Tibial artery (tissue), 4 donors: ENCODE measurements around the gene CD63.

Experiments
- DNase-seq, 2 donors: peaks; one replicate each; pipeline ENCODE4 v3.0.0-alpha.2; 2019
- H3K27ac ChIP-seq, 2 donors: fragments of 200-600 bp; sonication (generic) in 1 of 2; 1 replicate in 1 of 2; 2 replicates in 1 of 2; pipeline ENCODE4 v1.5.1; 2018 to 2019; ENCODE audit warnings: mild to moderate bottlenecking in 1 of 2
- H3K27me3 ChIP-seq, 2 donors: fragments of 200-600 bp; sonication (generic) in 1 of 2; one replicate each; pipeline versions ENCODE4 v1.5.1 to v1.6.0; 2016 to 2019
- H3K36me3 ChIP-seq, 3 donors: fragments of 200-600 bp; sonication (generic) in 2 of 3; one replicate each; pipeline ENCODE4 v1.5.1; 2016 to 2019; ENCODE audit warnings: mild to moderate bottlenecking in 2 of 3
- H3K4me1 ChIP-seq, 4 donors: fragments of 200-600 bp; sonication (generic) in 2 of 4; 1 replicate in 3 of 4; 2 replicates in 1 of 4; pipeline ENCODE4 v1.5.1; 2016 to 2019
- H3K4me3 ChIP-seq, 2 donors: fragments of 200-600 bp; sonication (generic) in 1 of 2; 1 replicate in 1 of 2; 2 replicates in 1 of 2; pipeline ENCODE4 v1.5.1; 2018 to 2019; ENCODE audit warnings: mild to moderate bottlenecking in 2 of 2
- H3K9me3 ChIP-seq, 3 donors: fragments of 200-600 bp; sonication (generic) in 1 of 3; one replicate each; pipeline ENCODE4 v1.5.1; 2016 to 2019
- intact Hi-C: fragments of 100-400 bp; cut with DNase I; formaldehyde crosslinking; loops from one replicate; pipeline ENCODE4 v1.15.0; 2023; ENCODE audit warnings: low total_unique reads
- TF ChIP-seq, protein P1 (sequence below), 2 experiments: fragments of 200-600 bp in 1 of 2; fragments of 450-650 bp in 1 of 2; IDR thresholded peaks; one replicate each; pipeline ENCODE4 v1.5.1; 2017 to 2019; ENCODE audit warnings: antibody characterized with exemption in 2 of 2, mild to moderate bottlenecking in 1 of 2, moderate library complexity in 1 of 2

The CD63 gene

GRCh38 chr12:55696141-55696540 is 32.7 kb downstream of the CD63 start:
- Histone ChIP-seq H3K36me3 (peaks cover 70 to 90% (median 84%) of the 10 kb centered on the region in 3 donors), H3K4me1 (peaks cover 0 to 29% (median 15%) of the 10 kb centered on the region in 4 donors), H3K4me3 (no peak overlapping the region), H3K27me3 (no peaks in the 10 kb centered on the region), H3K27ac (peak overlapping the region in 1 of 2 donors; percentile 16), H3K9me3 (no peaks in the 10 kb centered on the region)
- intact Hi-C loops, result no loop called here
- peak in 1 of 2 donors; percentile 48 for DNase-seq
- TF ChIP-seq, protein P1, sequence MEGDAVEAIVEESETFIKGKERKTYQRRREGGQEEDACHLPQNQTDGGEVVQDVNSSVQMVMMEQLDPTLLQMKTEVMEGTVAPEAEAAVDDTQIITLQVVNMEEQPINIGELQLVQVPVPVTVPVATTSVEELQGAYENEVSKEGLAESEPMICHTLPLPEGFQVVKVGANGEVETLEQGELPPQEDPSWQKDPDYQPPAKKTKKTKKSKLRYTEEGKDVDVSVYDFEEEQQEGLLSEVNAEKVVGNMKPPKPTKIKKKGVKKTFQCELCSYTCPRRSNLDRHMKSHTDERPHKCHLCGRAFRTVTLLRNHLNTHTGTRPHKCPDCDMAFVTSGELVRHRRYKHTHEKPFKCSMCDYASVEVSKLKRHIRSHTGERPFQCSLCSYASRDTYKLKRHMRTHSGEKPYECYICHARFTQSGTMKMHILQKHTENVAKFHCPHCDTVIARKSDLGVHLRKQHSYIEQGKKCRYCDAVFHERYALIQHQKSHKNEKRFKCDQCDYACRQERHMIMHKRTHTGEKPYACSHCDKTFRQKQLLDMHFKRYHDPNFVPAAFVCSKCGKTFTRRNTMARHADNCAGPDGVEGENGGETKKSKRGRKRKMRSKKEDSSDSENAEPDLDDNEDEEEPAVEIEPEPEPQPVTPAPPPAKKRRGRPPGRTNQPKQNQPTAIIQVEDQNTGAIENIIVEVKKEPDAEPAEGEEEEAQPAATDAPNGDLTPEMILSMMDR (IDR thresholded peaks at IDR 0.05), result no peak

- peaks cover 0 to 21% (median 7%) of the 10 kb centered on the region in 4 donors for H3K4me1 ChIP-seq
- no peak overlapping the region for H3K4me3 ChIP-seq
- TF ChIP-seq, protein P1 (IDR thresholded peaks at IDR 0.05), result no peak
- peak in 1 of 2 donors; percentile 25 for DNase-seq
- H3K9me3 ChIP-seq, result no peaks in the 10 kb centered on the region
- H3K36me3 ChIP-seq, result peaks cover 71 to 90% (median 85%) of the 10 kb centered on the region in 3 donors
- no peak overlapping the region for H3K27ac ChIP-seq
- no peaks in the 10 kb centered on the region for H3K27me3 ChIP-seq
- intact Hi-C loops, result no loop called here
Measured at GRCh38 chr12:55695349-55695748, 33.5 kb downstream of the CD63 start.

- Histone ChIP-seq H3K27me3 (no peaks in the 10 kb centered on the region), H3K27ac (no peak overlapping the region), H3K4me1 (peaks cover 0 to 14% (median 1%) of the 10 kb centered on the region in 4 donors), H3K4me3 (no peak overlapping the region), H3K36me3 (peaks cover 67 to 83% (median 79%) of the 10 kb centered on the region in 3 donors), H3K9me3 (no peaks in the 10 kb centered on the region)
- TF ChIP-seq, protein P1 (IDR thresholded peaks at IDR 0.05), result no peak
- DNase-seq, result peak in 1 of 2 donors; percentile 60
- intact Hi-C loops, result no loop called here
Measured at GRCh38 chr12:55694651-55695050, 34.2 kb downstream of the CD63 start.

- peaks cover 0 to 9% (median 0%) of the 10 kb centered on the region in 4 donors for H3K4me1 ChIP-seq
- H3K27ac ChIP-seq, result peak overlapping the region in 1 of 2 donors; percentile 4
- no peaks in the 10 kb centered on the region for H3K9me3 ChIP-seq
- H3K36me3 ChIP-seq, result peaks cover 71 to 82% (median 79%) of the 10 kb centered on the region in 3 donors
- no peaks in the 10 kb centered on the region for H3K27me3 ChIP-seq
- intact Hi-C loops, result no loop called here
- peak in 1 of 2 donors; percentile 51 for DNase-seq
- no peak overlapping the region for H3K4me3 ChIP-seq
- TF ChIP-seq, protein P1 (IDR thresholded peaks at IDR 0.05), result no peak
Measured at GRCh38 chr12:55694188-55694515, 34.7 kb downstream of the CD63 start.

GRCh38 chr12:55693323-55694187 is 35.3 kb downstream of the CD63 start:
- peaks cover 77 to 83% (median 78%) of the 10 kb centered on the region in 3 donors for H3K36me3 ChIP-seq
- peak overlapping the region in 1 of 2 donors; percentile 4 for H3K27ac ChIP-seq
- TF ChIP-seq, protein P1 (IDR thresholded peaks at IDR 0.05), result no peak
- H3K4me3 ChIP-seq, result no peak overlapping the region
- no peaks in the 10 kb centered on the region for H3K9me3 ChIP-seq
- H3K4me1 ChIP-seq, result peaks cover 0 to 3% (median 0%) of the 10 kb centered on the region in 4 donors
- peak in 1 of 2 donors; percentile 35 for DNase-seq
- no peaks in the 10 kb centered on the region for H3K27me3 ChIP-seq
- intact Hi-C loops, result no loop called here
